SKM-1 (cell line): ENCODE measurements around the gene DMXL1.

Source experiments
- DNase-seq: peaks from one replicate; lab custom pipeline; 2025; ENCODE audit not compliant: unreplicated experiment; lab: John Stamatoyannopoulos, UW

Gene DMXL1

DNA sequence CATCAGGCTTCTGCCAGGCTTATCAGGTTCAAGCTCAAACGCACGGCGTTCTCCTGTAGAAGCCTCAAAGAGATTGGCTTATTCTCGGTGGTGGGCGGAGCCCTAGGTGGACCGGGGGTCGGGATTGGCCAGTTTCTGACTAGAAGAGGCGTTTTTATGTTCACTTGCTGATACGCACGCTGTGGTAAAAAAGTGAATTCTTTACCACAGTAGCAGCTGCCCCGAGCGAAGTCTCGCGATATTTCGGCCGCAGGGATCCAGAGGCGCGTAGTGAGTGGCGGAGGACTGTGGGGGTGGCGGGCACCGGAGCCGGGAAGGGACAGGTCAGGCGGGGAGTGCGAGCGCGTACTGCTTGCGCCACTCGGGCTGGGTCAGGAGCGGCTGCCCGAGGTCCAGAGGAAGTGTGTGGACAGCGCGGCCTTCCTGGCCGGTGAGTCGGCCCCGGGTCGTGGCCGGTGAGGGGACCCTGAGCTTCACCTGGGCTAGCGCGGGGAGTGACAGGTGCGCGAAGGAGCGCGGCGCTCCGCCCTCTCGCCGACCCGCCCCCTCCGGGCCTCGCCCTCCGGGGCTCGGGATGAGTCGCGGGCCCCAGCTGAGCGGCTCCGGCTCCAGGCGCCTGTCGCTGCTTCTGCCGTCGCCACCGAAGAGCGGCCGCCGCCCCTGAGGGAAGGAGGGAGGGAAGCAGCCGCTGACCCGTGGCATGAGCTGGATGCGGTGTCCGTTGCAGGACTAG, at the start of gene DMXL1:
TSS of gene DMXL1 (plus strand) at position 260 of the 733 bp plus-strand sequence. CDS start 483 bp downstream, outside the sequence.
- DNase-seq, result peak; percentile 93

GRCh38 chr5:119021149-119021732, 49.6 kb upstream of the DMXL1 start:
- no peak for DNase-seq

- peak; percentile 31 for DNase-seq
Measured at GRCh38 chr5:119022017-119022745, 48.7 kb upstream of the DMXL1 start.

DNA sequence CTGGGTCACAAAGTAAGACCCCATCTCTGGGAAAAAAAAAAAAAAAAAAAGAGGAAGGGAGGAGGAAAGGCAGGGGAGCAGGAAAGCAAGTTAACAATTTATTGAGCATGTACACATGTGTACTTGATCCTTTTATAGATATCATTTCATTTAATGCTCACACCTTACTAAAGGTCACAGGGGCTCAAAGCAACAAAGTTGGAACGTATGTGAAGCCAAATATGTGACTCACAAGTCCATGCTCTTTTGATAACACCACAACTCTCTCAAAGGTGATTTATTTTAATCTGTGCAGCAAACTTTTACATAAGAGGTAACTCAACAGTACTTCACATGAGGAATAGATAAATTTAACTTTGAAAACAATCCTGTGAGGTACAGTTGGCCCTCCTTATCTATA, 48.1 kb upstream of the DMXL1 start:
- DNase-seq, result no peak

DNA sequence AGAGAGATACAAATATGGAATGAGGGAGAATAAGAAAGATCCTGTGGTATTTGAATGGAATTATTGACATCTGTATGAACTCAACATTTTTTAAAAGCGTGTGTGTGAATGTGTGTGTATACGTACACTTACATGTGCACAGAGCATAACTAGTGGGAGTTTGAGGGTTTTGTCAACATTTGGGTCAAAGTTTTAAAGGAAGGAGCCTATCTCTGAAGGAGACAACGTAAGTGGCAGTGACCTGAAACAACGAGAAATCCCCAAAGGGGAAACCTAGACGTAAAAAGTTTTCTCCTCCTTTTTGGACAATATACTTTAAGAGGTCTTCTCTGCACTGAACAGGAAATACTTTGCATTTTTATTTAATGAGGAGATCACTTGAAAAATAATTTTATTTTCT, 42.3 kb upstream of the DMXL1 start:
- no peak for DNase-seq

DNA sequence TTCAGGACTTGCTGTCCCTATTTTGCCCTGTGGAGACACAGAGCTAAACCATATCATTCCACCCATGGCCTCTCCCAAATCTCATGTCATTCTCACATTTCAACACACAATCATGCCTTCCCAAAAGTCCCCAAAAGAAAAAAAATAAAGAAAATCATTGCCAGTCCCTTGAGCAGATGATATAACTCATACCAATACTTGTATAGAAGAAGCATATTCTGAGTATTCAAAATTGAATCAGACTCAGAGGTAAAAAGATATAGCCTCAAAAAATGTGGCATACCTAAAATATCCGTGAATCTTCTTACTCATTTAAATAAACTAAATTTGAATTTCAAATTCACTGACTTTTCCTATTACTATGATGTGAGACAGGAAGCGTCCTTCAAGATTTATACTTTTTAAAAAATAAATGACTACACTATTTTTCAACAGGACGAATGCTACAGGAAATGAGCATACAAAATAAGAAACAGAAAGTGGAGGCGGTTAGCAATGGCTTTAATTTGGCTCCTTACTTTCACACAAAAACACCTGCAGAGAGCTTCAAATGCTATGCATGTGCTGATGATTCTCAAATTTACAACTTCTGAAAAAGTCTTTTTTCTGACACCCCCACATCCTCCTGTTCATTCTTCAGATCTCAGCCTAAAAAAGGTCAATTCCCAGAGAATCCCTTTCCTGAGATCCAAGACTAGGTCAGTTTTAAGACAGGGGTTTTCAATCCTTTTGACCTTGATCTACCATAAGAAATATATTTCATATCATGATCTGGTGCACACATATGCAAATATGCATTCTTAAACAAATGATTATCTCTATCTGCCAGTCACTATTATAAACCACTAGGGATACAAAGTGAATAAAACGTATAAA, 39.6 kb upstream of the DMXL1 start:
- DNase-seq, result no peak

- no peak for DNase-seq
Measured at GRCh38 chr5:119031905-119032304, 39.0 kb upstream of the DMXL1 start.

DNA sequence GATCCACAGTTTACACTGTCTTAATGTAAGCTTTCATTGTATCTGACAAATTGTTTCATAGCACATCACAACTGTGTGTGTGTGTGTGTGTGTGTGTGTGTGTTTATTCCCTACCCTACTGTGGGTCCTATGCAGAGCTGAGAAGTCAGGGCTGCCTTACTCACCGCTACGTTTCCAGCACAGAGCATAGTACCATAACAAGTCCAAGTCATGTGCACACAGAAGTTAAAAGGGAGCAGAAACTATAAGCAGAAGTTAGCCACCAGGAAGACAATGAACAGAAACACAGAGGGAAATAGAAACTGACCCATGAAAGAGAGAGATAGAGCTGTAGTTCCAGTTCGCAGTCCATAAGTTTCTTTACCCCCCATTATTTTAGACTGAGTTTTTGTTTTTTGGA, 38.2 kb upstream of the DMXL1 start:
- no peak for DNase-seq

DNA sequence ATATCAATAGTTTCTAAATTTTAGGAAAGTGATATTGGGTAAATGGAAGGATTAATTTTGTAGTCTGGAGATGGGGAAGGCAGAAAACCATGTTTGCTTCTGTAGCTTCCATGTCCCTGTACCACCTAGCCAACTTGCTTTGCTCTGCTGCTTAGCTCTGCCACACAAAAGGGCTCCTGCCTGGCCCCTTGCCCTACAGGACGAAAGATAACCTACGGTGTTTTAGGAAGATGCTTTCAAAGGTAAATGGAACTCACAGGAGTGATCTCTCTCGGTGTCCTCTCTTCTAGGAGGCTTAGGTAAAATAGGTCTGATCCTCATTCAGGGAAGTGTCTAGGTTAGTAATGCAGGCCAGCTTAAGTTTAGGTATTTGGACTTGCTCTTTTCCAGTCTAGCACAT, 37.8 kb upstream of the DMXL1 start:
- DNase-seq, result no peak

DNA sequence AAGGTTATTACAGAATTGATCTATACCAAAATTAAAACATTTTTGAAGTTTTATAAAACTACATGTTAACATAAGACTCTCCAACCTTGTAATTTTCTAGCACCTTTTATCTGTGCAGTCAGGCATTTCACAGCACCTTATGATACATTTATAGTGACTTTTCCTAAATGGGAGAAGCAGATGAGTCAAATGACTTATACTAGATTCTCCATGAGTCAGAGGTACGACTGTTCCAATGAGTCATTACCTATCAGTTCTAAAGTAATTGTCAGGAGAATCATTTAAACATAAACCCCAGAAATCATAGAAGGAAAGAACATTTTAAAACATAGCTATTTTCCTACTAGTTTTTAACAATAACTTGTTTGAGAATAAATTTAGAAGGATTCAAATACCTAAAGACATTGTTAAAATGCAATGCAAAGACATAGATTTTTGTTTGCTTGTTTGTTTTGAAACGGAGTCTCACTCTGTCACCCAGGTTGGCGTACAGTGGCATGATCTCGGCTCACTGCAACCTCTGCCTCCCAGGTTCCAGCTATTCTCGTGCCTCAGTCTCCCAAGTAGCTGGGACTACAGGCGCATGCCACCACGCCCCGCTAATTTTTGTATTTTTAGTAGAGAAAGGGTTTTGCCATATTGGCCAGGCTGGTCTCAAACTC, 34.7 kb upstream of the DMXL1 start:
- no peak for DNase-seq

DNA sequence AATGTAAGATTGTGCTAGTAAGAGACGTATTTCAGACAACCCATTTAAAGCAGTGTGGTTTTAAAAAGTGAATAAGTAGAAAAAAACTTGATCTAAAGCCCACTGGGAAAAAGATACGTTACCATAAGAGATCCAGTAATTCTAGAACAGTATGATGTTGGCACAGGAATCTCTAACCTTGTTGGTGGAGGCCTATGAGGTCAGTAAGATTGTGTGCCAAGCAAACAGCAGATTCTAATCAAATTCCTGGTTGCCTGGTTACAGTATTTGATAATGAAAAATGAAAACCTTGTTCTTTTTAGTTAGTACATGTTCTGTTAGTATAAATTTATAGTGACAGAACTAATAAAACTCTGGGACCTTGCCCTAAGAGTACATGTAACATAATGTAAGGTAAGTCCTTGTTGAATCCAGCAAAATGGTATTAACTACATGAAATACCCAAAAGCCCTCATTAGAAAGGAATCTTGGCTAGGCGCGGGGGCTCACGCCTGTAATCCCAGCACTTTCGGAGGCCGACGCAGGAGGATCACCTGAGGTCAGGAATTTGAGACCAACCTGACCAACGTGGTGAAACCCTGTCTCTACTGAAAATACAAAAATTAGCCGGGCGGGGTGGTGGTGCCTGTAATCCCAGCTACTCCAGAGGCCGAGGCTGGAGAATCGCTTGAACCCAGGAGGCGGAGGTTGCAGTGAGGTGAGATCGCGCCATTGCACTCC, 33.2 kb upstream of the DMXL1 start:
- DNase-seq, result no peak

GRCh38 chr5:119048246-119048645, 22.6 kb upstream of the DMXL1 start:
- DNase-seq, result no peak

DNA sequence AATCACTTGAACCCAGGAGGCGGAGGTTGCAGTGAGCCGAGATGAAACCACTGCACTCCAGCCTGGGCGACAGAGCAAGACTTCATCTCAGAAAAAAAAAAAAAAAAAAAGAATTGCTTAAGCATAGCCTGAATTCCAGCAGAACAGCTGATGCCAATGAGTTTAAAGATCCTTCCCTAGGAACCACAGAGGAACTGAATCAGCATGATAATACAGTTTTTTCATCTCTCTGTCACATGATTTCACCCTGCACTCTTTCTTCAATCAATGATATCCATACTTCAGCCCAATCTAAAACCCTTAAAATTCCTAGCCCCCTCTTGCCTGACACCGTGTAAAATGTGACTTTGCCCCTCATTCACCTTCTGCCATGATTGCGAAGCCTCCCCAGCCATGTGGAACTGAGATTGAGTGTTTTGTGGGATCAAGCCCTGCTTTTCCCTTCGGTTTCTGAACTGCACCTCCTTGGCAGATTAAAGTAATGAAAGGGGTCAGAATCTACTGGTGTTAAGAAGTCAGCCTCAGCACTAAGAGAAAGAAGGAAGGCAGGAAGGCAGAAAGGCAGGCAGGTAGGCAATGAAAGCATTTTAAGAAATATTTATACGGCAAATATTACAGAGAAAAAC, 20.9 kb upstream of the DMXL1 start:
- no peak for DNase-seq

DNA sequence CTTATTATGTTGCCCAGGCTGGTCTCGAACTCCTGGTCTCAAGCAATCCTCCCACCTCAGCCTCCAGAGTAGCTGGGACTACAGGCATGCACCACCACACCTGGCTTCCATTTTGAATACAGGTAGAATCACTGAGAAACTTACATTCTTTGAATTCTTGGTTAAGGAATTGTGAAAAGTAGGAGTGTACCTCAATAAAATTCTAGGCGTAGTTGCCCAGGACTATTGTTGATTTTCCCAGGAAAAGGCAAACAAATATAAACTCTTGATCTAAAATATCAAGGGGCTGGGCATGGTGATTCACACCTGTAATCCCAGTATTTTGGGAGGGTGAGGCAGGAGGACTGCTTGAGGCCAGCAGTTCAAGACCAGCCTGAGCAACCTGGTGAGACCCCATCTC, 16.8 kb upstream of the DMXL1 start:
- DNase-seq, result no peak

DNA sequence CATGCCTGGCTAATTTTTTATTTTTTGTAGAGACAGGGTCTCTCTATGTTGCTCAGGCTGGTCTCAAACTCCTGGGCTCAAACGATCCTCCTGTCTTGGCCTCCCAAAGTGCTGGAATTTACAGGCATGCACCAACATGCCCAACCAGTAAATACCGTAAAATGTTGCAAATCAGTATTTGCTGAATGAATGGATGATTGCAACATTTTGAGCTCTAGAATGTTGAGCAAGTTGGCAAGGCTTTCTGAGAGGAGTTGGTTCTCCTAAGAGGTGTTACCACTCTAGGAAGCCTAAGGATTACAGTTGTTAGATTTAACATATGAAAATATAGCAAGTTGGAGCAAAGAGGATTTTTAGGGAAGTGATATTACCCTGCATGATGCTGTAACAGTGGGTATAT, 15.6 kb upstream of the DMXL1 start:
- no peak for DNase-seq

GRCh38 chr5:119058979-119059529, 11.8 kb upstream of the DMXL1 start:
- DNase-seq, result no peak

DNA sequence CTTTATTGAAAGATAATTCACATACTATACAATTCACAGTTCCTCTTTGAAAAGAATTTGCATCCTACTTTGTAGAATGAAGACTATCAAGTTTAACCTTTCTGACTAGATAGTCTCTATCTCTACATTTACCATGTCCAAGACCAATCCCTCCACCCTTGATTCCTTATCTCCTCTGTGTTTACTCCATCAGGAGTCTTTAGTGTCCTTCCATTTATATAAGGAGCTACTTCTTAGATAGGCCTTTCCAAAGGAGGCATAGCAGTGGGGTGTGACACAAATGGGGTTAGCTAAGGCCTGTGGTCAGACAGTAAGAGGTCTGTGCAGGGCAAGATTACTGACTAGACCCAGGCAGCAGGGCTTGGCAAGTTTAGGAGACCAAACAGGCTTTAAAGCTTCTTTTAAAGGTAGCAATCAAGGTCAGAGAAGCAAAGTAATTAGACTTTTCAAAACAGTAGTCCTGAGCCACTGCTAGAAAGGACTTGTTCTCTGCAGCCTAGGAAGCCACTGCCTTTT, 11.1 kb upstream of the DMXL1 start:
- no peak for DNase-seq

GRCh38 chr5:119063579-119064379, 7.1 kb upstream of the DMXL1 start:
- no peak for DNase-seq
